GM18520 (cell line): ENCODE data around the gene FGG.

Experiments used
- ATAC-seq: cut with Tn5 transposase; IDR thresholded peaks from one replicate; pipeline ENCODE4 v1.9.1; 2021; ENCODE audit not compliant: unreplicated experiment

The FGG gene

DNA sequence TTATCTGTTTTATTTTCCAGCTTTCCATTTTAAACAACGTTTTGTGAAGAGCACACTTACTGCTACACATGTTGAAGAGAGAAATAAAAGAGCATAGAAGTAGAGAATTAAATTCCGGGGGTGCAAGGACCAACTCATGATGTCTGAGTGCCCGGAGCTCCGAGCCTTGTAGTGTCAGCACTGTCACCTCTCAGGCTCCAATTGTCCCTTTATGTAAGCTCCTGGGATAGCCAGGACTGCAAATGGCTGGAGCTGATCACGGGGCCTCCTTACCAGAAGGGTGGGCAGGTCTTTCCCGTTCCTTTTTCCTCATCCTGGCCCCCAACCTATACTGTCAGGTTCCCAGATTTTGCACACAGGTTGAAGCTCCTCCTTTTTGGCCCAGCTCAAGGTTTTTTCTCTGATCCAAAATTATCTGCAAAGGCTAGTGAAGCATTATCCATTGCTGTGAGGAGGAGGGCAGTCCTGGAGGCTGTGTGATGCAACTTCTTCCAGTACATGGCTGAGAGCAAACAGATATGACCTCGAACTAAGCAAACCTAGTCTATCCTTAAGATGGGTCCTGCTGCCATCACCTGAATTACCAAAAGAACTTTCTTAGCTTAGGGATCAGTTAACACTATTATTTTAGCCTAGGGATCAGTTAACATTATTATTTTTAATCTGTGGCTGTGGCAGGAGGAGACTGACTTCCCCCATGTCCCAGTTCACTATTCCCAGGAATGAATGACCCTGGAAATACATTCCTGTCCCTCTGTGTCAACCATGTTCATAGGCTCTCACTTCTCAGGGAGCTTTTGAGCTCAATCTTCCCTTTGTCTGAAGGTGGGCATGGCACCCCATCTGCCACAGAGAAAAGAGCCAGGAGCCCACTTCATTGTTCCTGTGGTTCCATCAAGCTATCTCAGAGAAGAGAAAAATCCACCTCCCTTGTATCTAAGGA lies at the start of gene FGG:
Gene FGG, minus strand, starts transcription at position 185 of the 943 bp plus-strand sequence. Its CDS starts 47 bp downstream, at position 138.
- ATAC-seq, result no peak

DNA sequence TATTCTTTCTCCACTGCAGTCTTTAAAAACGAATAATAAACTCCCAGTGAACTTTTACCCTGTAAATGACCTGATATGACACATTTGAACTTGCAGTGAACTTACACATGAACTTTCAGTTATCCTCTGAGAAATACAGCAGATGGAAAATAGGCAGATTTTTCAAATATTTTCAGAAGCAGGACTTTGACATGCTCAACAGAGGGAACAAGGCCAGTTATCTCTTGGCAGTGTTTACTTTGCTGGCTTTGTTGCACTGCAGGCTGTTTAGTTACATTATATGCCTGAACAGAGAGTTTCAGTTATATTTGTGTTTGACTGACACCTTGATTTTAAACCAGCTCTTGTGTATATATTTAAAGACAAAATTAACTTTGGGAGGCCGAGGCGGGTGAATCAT lies 47.6 kb upstream of the FGG start:
- ATAC-seq, result no peak

DNA sequence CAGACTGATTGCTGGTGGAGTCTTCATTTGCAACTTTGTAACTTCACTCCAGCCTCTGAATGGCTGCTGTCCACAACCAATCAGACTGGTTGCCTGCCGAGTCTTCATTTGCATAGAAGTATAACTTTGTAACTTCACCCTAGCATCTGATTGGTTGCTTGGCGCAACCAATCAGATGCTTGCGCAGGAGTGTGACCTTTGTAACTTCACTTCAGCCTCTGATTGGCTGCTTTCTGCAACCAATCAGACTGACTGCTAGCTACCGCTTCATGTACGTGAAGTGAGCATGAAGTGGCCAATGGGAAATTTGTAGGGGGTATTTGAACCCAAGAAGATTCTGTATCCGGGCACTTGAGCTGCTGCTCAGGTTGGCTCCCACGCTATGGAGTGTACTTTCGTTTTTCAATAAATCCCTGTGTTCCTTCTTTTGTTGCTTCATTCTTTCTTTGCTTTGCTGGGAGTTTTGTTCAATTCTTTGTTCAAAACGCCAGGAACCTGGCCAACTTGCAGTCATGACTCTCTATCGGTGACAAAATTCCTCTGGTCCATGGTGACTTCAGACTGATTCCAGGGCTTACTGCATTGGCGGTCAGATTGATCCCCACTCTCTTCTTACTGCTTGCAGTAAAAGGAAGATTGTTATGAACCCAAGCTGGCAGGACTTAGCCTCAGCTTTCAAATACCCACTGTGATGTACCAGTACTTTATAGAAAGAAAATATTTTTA lies 46.4 kb upstream of the FGG start:
- no peak for ATAC-seq

DNA sequence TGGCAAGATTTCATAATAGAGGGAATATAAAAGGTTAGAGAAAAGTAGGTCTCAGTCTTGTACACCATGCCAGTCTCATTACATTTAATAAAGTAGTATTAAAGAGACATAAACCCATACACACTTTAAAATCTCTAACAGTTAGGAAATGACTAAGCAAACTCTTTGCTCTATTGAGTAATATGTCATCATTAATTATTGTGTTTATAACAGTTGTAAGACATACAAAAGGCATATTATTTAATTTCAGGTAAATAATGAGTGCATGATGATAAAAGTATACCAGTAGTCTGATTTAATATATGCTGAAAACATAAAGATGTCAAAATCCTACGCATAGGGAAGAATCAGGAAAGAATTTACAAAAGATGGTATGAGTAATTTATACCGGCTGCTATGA lies 31.0 kb upstream of the FGG start:
- no peak for ATAC-seq

DNA sequence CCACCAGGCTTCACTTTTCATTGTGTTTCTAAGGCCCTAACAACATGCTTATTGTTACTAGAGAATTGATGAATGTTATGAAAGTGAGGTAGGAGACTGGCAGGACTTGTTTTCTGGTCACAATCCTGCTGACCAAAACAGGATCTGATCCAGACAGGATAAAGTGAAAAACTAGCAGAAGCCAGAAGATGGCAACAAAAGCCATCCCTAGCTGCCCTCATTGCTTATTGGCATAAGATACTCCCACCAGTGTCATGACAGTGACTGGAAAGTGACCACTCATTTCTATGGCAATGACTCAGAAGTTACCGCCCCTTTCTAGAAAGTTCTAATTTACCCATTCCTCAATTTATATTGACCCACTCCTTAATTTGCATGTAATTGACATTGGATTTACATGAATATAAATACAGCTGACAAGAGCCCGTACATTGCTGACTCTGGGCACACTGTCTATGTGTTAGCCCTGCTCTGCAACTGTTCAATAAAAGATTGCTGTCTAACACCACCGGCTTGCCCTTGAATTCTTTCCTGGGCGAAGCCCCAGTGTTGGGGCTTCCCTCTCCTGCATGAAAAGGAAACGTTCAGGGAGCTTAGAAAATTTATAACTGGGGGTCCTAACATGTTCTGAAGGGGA lies 30.0 kb upstream of the FGG start:
- ATAC-seq, result no peak

DNA sequence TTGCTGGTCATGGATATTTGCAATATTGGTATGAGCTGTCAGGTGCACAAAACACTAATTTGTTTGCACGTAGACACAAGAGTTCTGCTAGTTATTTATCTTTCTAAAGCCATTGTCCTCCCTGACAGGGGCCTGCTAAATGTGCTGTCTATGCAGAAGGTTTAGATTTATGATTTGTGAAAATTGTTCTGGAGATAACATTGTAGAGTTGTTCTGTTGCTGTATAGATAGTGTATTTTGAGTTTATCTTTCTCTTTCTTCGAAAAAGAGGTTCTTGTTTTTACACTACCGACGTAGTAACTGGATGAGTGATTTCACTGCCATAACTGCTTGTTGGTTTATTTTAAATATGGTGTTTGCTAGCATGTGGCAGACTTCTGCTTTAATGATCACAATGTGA lies 28.5 kb upstream of the FGG start:
- no peak for ATAC-seq

DNA sequence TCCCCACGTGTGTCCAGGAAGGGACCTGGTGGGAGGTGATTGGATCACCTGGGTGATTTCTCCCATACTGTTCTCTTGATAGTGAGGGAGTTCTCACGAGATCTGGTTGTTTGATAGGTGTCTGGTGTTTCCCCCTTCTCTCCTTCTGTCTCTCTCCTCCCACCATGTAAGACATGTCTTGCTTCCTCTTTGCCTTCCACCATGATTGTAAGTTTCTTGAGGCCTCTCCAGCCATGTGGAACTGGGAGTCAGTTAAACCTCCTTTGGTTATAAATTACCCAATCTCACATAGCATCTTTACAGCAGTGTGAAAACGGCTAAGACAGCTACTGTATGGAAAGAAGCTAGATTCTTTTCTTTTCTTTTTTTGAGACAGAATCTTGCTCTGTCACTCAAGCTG lies 21.6 kb upstream of the FGG start:
- ATAC-seq, result no peak

DNA sequence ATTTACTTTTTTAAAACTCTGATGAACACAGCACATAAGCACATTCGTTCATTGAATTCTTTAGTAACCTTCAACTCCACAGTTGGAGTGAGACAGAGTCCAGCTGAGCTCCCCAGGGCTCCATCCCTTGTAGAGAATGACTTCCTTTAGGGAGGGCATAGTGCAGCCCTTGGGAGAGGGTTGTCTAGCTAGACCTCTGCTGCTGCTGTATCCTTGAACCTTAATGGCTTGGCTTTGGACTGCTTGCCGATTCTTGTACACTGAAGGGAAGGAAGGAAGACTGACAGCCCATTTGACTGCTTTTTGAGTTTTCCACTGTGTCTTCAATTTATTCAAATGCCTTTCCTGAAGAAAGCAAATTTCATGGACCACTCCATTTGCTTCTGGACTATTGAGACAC lies 19.4 kb upstream of the FGG start:
- ATAC-seq, result no peak

DNA sequence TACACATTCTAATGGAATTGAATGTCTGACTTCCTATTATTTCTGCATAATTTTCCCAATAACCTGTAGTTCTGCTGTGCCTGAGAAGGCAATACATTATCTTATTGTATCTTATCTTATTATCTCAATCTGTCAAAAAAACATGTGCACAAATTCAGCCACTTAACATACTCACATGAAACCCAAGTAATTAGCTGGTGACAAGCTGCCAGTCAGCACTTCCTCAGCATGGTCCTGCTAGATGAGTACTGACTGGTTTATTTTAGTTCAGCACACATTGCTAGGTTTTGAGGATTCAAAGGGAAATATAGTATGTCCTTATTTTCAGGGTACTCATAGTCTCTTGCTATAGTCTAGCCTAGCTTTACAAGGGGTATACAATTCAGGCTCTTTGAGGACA lies 17.9 kb upstream of the FGG start:
- no peak for ATAC-seq

DNA sequence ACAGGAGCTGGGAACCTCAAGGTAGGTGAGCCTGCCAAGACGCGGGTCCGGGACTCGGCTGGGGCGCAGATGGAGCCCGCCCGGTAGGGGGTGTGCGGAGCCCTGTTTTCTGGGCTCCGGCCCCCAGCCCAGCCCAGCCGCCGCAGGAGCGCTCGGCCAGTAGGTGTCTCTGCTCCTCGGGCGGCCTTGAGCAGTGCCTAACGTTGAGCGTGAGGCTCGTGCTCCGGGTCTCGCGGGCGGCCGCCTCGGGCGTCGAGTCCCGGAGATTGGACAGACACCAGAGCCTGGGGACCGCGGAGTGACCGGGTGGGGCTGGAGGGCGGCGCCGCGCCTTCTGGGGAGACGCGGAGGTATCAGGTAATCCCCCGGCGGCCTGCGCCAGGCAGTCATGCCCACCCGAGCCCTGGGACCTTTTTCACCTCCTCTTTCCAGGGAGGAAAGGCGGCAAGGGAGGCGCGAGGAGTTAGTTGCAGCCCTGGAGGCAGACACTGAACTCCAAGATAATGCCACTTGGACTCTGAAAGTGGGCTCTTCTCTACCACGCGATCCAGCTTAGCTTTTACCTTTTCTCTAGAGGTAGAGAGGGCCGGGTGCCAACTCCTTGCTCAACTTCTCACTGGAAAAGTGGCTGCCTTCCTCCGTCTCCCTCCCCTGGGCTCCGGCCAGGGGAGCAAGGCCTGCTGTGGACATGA lies 14.5 kb upstream of the FGG start:
- peak; percentile 81 for ATAC-seq

DNA sequence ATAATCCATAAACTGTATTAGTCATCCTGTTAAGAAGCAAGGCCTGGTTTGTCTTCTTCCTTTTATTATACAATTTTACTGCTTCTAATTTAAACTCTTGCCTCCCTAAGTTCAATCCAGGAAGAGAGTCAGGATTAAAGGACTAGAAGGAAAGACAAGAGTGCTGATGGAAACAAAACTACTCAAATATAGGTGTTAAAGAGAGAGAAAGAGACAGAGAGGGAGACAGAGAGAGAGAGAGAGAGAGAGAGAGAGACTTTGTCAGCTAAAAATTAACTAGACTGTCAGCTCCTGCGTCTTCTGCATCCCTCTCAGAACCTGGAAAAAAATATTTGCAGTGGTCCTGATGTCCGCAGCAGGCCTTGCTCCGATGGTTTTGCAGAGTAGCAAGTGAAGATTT lies 13.5 kb upstream of the FGG start:
- no peak for ATAC-seq

DNA sequence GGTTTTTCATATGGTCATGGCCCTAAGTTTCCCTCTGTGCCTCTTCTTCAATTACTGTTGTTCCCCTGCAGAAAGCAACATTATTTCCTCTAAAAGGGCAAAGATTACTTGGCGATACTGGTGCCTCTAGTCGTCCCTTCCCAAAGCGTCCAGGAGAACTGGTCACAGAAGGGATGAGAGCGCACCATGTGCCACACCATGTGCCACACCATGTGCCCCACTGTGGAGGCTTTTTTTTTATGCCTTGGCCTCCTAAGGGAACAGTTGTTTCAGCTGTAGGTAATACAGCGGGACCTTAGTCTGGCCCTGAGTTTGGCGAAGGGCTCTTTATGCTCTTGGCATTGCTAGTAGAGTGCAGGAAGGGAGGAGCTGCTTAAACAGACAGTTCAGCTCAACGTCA lies 11.5 kb upstream of the FGG start:
- ATAC-seq, result no peak

DNA sequence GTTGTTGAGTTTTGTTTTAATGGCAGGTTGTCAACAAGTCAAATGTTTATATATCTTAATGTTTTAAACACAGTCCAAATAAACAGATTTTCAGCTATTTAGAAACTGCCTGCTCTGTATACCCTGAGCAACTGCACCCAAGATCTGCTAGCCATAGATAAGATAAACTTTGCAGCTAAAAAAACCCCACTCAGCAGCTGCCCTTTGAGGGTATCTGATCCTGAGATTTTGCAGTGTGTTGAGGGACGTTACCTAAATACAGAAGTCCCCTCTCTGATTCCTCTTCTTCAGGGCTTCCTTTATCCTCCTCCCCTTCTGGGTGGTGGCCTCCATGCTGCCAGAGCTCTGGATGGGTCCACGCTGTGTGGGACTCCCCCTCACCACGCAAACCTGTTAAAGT lies 11.0 kb upstream of the FGG start:
- ATAC-seq, result no peak

DNA sequence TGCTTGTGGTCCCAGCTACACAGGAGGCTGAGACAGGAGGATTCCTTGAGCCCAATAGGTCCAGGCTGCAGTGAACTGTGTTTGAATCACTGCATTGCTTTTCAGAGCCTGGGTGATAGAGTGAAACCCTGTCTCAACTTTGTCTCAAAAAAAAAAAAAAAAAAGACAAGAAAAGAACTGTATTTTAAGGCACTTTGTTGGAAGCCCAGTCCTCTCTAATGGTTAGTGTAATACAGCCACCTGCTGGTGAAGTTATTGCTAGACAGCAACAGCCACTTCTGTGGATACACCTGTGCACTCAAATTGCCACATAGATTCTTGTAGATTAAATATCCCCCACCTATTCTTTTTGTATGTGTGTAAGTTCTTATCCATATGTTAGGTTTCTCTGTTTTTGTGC lies 10.1 kb upstream of the FGG start:
- peak; percentile 37 for ATAC-seq

DNA sequence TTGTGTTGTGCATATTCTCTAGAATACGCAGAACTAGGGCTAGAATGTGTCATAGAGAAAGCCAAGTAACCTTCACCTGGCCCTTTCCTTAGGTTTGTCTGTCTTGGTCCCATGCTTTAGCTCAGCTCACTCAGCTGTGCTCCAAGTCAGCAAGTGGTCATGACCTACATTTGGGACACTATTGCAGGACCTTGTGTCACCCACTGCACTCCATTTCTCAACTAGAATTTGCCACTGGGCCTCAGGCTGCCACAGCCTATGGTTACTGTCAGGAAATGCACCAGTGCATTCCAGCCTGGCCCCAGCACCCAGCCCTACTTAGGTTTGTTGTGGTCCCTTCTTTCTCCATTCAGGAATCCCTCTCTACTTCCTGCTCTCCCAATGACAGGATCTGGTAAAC lies 7.7 kb upstream of the FGG start:
- ATAC-seq, result no peak

DNA sequence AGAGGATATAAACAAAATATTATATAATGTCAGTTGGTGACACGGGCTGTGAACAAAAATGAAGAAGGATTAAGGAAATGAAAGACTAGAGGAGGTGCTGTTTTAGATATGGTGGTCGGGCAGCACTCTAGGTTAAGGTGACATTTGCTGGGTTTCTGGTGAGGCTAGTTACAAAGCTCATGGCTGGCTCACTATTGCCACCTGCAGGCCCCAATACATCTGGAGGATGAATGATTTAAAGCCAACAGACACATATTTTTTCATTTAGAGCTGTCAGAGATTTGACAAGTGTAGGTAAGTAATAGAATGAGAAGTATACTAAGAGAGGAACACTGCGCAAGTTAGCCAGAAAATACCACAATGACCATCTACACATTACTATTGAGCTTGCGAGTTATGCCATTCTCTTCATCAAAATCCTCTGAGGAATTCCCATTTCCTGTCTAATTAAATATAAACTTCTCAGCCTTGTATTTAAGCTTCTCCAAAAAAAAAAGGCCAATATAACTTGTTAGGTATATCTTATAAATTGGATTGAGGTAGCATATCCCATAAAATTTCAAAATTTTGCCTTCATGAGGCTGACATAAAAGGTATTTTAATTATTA lies 6.4 kb upstream of the FGG start:
- peak; percentile 53 for ATAC-seq

DNA sequence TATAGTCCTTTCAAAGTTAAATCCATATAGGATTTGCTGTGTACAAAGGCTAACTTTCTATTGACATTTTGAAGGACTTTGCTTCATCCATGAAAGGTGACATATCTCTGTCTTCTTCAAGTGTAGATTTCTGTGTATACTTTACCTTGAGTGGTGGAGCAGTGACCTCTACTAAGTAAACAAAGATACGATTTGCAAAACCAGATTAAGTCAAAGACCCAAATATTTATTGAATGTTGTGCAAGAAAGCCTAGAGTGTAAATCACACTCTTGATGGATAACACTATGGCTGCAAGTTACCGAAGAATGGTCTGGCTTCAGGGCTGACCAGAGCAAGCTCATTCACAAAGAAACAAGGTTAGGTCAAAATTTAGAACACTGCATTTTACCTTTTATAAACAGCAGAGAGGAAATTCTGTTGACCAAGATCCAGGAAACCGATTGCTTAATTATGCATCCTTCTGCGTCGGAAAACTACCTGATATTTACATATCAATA lies 5.4 kb upstream of the FGG start:
- no peak for ATAC-seq

DNA sequence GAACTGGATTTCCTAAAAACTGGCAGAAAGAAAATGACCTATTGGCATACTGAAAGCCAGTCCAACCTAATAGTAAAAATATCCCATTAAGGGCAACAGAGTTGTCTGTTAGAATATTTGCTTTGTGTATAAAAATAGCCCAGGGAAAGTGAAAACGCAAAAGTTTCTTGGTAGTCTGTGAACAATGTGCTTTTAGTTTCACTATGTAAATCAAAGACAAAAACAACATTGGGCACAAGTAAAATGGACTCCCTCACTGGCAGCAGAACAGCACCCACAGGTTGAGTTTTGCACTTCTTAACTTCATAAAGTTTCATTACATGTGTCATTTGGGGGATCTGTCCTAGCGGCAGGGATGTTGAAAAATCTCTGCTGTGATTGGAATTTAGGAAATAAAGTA lies 4.3 kb upstream of the FGG start:
- ATAC-seq, result peak; percentile 83

DNA sequence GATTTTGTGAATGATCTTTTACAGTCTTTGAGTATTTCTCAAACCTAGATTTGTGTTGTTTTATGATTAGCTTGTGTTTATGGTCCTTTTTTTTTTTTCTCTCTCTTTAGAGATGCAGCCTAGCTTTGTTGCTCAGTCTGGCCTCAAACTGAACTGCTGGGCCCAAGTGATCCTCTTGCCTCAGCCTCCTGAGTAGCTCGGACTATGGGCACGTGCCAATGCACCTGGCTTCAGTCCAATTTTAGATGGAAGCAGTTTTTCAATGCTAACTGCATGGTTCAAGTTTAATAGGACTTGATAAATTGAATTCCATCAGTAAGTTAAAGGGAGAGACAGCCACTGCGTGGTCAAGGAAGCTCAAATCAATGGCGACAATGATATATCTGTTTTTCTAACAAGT lies 3.8 kb upstream of the FGG start:
- ATAC-seq, result no peak

DNA sequence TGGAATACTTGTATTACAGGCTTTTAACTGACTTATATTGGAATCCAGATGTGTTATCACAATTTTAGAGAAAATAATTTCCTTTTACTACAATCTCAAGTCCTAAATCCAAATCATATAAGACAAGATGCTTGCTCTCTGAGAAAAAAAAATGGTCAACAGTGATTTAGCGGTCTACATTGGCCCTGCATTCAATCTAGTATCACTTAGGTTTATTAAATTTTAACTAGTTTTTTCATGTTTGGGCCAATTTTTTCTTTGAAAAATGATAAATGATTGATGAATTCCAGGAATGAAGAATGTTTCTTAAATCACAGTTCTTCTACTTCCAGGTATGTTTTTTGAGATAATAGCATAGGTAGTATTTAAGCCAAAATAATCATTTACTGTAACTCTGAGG lies 2.8 kb upstream of the FGG start:
- no peak for ATAC-seq

DNA sequence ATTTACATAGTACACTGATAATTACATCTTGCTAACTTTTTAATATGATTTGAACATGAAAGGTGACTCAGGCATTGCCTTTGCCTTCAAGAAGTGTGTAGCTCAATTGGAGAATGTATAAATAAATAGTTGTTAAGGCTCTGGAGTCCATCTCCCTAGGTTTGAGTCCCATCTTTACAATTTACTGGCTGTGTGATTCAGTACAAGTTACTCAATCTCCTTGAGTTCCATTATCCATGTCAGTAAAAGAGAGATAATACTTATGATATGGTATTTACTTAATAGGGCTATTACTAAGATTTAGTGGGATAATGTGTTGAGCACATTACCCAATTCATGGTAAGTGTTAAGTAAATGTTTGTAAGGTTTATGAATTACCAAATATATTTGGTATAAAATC lies 1.9 kb upstream of the FGG start:
- no peak for ATAC-seq
